Measurements from ENCODE around the gene PLEKHG5.
"Not testable (repeated sequence)": the region's sequence is repeated elsewhere in the genome, so short reads cannot be mapped to it uniquely, and the experiment has no call there.

The PLEKHG5 gene

GRCh38 chr1:6463120-6463412 lies 28.4 kb downstream of the PLEKHG5 start:
- DNase-seq (ENCODE audit: low read depth in 3 of 3): no peak

GRCh38 chr1:6462412-6463119 lies 28.9 kb downstream of the PLEKHG5 start:
- no peak for DNase-seq (ENCODE audit: low read depth in 3 of 3)

GRCh38 chr1:6461538-6462411 lies 29.7 kb downstream of the PLEKHG5 start:
- DNase-seq (ENCODE audit: low read depth in 3 of 3): no peak

GRCh38 chr1:6461051-6461530 lies 30.4 kb downstream of the PLEKHG5 start:
- no peak for DNase-seq (ENCODE audit: low read depth in 3 of 3)

- peak; percentile 70 to 84 (median 70) for DNase-seq (ENCODE audit: low read depth in 3 of 3)
Measured at GRCh38 chr1:6460301-6461050, 31.0 kb downstream of the PLEKHG5 start.

- no peak for DNase-seq (ENCODE audit: low read depth in 3 of 3)
Measured at GRCh38 chr1:6459850-6460265, 31.6 kb downstream of the PLEKHG5 start.

- DNase-seq (ENCODE audit: low read depth in 3 of 3): no peak
Measured at GRCh38 chr1:6456800-6457466, 34.5 kb downstream of the PLEKHG5 start.

- not testable (repeated sequence) for DNase-seq (ENCODE audit: low read depth in 3 of 3)
Measured at GRCh38 chr1:6455752-6456520, 35.5 kb downstream of the PLEKHG5 start.

- DNase-seq (ENCODE audit: low read depth in 3 of 3): no peak
Measured at GRCh38 chr1:6454856-6455751, 36.4 kb downstream of the PLEKHG5 start.

GRCh38 chr1:6453895-6454855 lies 37.3 kb downstream of the PLEKHG5 start:
- DNase-seq (ENCODE audit: low read depth in 3 of 3): not testable (repeated sequence)

- DNase-seq (ENCODE audit: low read depth in 3 of 3): no peak
Measured at GRCh38 chr1:6450943-6451373, 40.5 kb downstream of the PLEKHG5 start.

GRCh38 chr1:6450486-6450885 lies 41.0 kb downstream of the PLEKHG5 start:
- DNase-seq (ENCODE audit: low read depth in 3 of 3): not testable (repeated sequence)

GRCh38 chr1:6450005-6450450 lies 41.4 kb downstream of the PLEKHG5 start:
- no peak for DNase-seq (ENCODE audit: low read depth in 3 of 3)

- no peak for DNase-seq (ENCODE audit: low read depth in 3 of 3)
Measured at GRCh38 chr1:6448749-6449631, 42.5 kb downstream of the PLEKHG5 start.

GRCh38 chr1:6447818-6448748 lies 43.4 kb downstream of the PLEKHG5 start:
- no peak for DNase-seq (ENCODE audit: low read depth in 3 of 3)

- no peak for DNase-seq (ENCODE audit: low read depth in 3 of 3)
Measured at GRCh38 chr1:6447016-6447817, 44.2 kb downstream of the PLEKHG5 start.

Measured in stimulated activated CD4-positive, alpha-beta T cell treated with anti-CD3 and anti-CD28 coated beads, TNF-alpha, amount 100 ng/mL, for 24 hours (primary cell).